Astrocyte (in vitro differentiated cells and primary cell): ENCODE data around the gene TEX53.

ENCODE experiments used
- EZH2 ChIP-seq: IDR thresholded peaks from 2 replicates; pipeline ENCODE4 v1.6.1; 2012; ENCODE audit warnings: mild to moderate bottlenecking, low read length, inconsistent platforms; ENCODE audit not compliant: insufficient read depth
- TF ChIP-seq, protein P1 (sequence below): IDR thresholded peaks from 2 replicates; pipeline ENCODE4 v1.5.1; 2011; ENCODE audit warnings: low read depth, mild to moderate bottlenecking, inconsistent platforms, low read length, moderate library complexity; ENCODE audit not compliant: insufficient read depth

DNA sequence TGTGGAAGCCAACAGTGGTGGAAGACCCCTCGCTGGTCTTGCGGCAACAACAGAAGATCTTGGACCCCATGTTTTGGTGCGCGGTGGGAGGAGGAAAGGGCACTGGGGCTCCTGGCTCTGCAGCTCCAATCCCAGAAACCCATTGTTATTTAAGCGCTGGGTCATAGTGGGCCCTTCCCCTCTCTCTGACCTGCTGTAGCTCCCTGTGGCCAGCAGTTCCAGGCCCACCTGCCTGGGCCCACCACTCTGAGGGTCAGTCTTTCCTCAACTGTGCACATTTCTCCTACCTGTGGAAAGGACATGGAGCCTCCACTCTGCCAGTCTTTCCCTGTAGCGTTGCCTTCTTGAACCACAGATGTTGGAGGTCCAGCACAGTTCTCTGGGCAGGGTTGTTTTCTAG lies at the start of gene TEX53:
- no peak for TF ChIP-seq EZH2
- TF ChIP-seq, protein P1, sequence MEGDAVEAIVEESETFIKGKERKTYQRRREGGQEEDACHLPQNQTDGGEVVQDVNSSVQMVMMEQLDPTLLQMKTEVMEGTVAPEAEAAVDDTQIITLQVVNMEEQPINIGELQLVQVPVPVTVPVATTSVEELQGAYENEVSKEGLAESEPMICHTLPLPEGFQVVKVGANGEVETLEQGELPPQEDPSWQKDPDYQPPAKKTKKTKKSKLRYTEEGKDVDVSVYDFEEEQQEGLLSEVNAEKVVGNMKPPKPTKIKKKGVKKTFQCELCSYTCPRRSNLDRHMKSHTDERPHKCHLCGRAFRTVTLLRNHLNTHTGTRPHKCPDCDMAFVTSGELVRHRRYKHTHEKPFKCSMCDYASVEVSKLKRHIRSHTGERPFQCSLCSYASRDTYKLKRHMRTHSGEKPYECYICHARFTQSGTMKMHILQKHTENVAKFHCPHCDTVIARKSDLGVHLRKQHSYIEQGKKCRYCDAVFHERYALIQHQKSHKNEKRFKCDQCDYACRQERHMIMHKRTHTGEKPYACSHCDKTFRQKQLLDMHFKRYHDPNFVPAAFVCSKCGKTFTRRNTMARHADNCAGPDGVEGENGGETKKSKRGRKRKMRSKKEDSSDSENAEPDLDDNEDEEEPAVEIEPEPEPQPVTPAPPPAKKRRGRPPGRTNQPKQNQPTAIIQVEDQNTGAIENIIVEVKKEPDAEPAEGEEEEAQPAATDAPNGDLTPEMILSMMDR: no peak
